22Rv1 (cell line): ENCODE results near the gene OXNAD1.

Experiments
- H3K27ac ChIP-seq: fragments of 450-650 bp; 2 replicates; pipeline ENCODE4 v1.5.1; 2017
- CTCF ChIP-seq: fragments of 450-650 bp; IDR thresholded peaks from 2 replicates; pipeline ENCODE4 v1.5.1; 2017; ENCODE audit warnings: mild to moderate bottlenecking
- ZFX ChIP-seq: fragments of 450-650 bp; IDR thresholded peaks from 2 replicates; pipeline ENCODE4 v1.6.1; 2017; ENCODE audit warnings: antibody characterized with exemption, borderline replicate concordance

OXNAD1 gene

DNA sequence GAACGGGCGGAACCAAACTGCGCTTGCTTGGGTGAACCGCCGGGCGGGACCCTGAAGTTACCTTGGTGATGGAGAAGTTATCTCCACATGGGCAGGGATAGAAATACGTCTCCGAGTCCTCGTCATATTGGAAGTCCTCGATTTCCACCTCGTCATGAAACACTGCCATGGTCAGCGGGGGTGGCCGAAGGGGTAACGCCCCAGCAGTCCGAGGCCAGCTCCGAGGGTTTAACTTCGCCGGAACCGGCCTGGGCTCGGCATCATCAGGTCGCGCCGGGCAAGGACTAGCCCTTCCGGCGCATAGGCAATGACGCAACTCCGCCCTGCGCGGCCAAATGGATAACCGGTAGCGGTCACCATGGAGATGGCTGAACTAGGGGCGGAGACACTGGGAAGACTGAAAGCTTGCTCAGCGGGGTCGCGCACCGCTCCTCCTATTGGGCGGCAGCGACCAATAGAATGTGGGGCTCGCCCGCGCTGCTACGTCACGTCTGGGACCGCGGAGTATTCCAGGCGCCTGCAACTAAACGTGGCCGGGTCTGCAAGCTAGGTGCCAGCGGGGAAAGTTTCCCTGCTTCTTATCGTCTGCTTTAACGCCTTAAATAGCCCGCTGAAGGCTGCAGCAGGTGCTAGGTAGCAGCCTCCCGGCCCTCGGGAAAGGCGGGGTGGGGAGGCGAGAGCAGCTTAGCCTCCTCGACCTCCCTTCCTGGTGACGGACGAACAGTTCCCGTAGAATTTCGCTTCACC, at the start of gene OXNAD1, which contains the start of gene DPH3:
TSS of gene OXNAD1 (plus strand) at position 505 of the 747 bp plus-strand sequence. CDS start 5,741 bp downstream, outside the sequence.
TSS of gene DPH3 (minus strand) at position 236 of the 747 bp plus-strand sequence. CDS start at position 169, 67 bp downstream.
- TF ChIP-seq ZFX, result no peak
- no peak for TF ChIP-seq CTCF
- H3K27ac ChIP-seq, result peak within 1 kb of the TSS; percentile 83

GRCh38 chr3:16216373-16216935, 48.6 kb upstream of the OXNAD1 start:
- TF ChIP-seq ZFX (no peak), CTCF (no peak)
- no peak overlapping the region for H3K27ac ChIP-seq

GRCh38 chr3:16219777-16220176, 45.2 kb upstream of the OXNAD1 start:
- TF ChIP-seq ZFX (no peak), CTCF (no peak)
- no peak overlapping the region for H3K27ac ChIP-seq

DNA sequence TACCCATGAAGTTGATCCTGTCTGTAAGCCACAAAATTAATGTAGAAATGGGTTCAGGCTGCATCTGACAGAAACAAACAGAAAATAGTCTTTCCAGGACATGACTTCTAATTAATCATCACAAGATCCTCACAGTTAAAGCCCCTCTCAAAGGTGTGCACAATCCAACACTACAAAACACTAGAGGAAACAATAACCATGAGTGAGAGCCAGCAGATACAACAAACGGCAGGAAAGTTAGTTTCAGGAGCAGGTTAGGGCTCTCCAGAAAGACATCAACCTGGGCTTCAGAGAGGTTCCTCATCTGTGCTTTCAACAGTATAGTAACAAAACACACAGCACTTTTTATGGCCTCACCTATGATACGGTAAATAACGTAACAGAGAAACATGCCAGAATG, 43.0 kb upstream of the OXNAD1 start:
- no peak overlapping the region for H3K27ac ChIP-seq
- TF ChIP-seq ZFX, result no peak
- TF ChIP-seq CTCF, result no peak

DNA sequence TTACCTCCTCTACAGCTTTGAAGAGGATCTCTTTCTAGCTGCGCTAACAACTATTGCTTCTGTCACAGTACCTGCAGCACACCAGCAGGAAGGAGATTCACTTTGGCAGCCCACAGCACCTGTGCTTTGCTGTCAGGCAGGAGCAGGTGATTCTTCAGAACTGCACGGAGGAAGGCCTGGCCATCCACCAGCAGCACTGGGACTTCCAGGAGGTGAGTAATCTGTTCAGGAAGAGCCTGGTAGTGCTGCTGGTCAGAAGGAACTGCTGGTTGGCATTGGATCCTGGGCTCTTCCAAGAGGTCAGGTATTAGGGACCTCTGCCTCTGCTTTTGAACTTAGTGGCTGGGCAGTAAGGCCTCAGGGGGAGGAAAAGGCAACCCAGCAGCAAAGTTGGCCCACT, 42.5 kb upstream of the OXNAD1 start:
- H3K27ac ChIP-seq, result no peak overlapping the region
- no peak for TF ChIP-seq CTCF
- no peak for TF ChIP-seq ZFX

GRCh38 chr3:16224325-16224724, 40.7 kb upstream of the OXNAD1 start:
- no peak for TF ChIP-seq ZFX
- TF ChIP-seq CTCF, result no peak
- H3K27ac ChIP-seq, result no peak overlapping the region

- TF ChIP-seq CTCF (no peak), ZFX (no peak)
- H3K27ac ChIP-seq, result no peak overlapping the region
Observed at GRCh38 chr3:16227566-16227965, 37.4 kb upstream of the OXNAD1 start.
